ENCODE data around the gene GLI3. TPM values are rescaled to one million over a fixed set of nuclear protein-coding genes. Genes with fewer than 3 reads are reported as not detected.

The GLI3 gene
- polyA plus RNA-seq, 1 experiment: 6.0 TPM

- Histone ChIP-seq H3K27ac (ENCODE audit: low read depth, low read length) (no peak overlapping the region), H3K4me3 (ENCODE audit: low read depth, low read length) (no peak overlapping the region), H3K27me3 (ENCODE audit: control insufficient read depth, insufficient read depth, low read length) (no peaks in the 10 kb centered on the region), H3K9me3 (ENCODE audit: control insufficient read depth, insufficient read depth, low read length) (no peaks in the 10 kb centered on the region)
- no peak for DNase-seq (ENCODE audit: low read depth, low spot score)
- ChIA-PET CTCF (interaction anchor here (0.6 to 1.7 kb wide), 5 partner anchors 13 to 376 kb away, joined by 3 to 8 read pairs (median 5); no protein-coding TSS in a partner anchor), POLR2A (no interaction called here)
- no peak for TF ChIP-seq CTCF (IDR thresholded peaks at IDR 0.05; ENCODE audit: low read depth, low read length)
Observed at GRCh38 chr7:42084263-42084662, 152.7 kb downstream of the GLI3 start.

GRCh38 chr7:42083284-42083683 is 153.7 kb downstream of the GLI3 start:
- DNase-seq (ENCODE audit: low read depth, low spot score): no peak
- no peak for TF ChIP-seq CTCF (IDR thresholded peaks at IDR 0.05; ENCODE audit: low read depth, low read length)
- Histone ChIP-seq H3K4me3 (ENCODE audit: low read depth, low read length) (no peak overlapping the region), H3K27ac (ENCODE audit: low read depth, low read length) (no peak overlapping the region), H3K9me3 (ENCODE audit: control insufficient read depth, insufficient read depth, low read length) (no peaks in the 10 kb centered on the region), H3K27me3 (ENCODE audit: control insufficient read depth, insufficient read depth, low read length) (no peaks in the 10 kb centered on the region)
- POLR2A ChIA-PET: no interaction called here
- CTCF ChIA-PET: interaction anchor here (0.8 to 1.7 kb wide), 3 partner anchors 12 to 106 kb away, joined by 3 to 7 read pairs (median 5); no protein-coding TSS in a partner anchor

GRCh38 chr7:42082144-42082543 is 154.9 kb downstream of the GLI3 start:
- DNase-seq (ENCODE audit: low read depth, low spot score): no peak
- TF ChIP-seq CTCF (IDR thresholded peaks at IDR 0.05; ENCODE audit: low read depth, low read length): no peak
- no peak overlapping the region for H3K4me3 ChIP-seq (ENCODE audit: low read depth, low read length)
- H3K9me3 ChIP-seq (ENCODE audit: control insufficient read depth, insufficient read depth, low read length): no peaks in the 10 kb centered on the region
- no peak overlapping the region for H3K27ac ChIP-seq (ENCODE audit: low read depth, low read length)
- ChIA-PET CTCF (interaction anchor here (1.1 kb wide), 1 partner anchor 10 kb away, joined by 4 read pairs; no protein-coding TSS in a partner anchor), POLR2A (no interaction called here)
- H3K27me3 ChIP-seq (ENCODE audit: control insufficient read depth, insufficient read depth, low read length): no peaks in the 10 kb centered on the region

DNA sequence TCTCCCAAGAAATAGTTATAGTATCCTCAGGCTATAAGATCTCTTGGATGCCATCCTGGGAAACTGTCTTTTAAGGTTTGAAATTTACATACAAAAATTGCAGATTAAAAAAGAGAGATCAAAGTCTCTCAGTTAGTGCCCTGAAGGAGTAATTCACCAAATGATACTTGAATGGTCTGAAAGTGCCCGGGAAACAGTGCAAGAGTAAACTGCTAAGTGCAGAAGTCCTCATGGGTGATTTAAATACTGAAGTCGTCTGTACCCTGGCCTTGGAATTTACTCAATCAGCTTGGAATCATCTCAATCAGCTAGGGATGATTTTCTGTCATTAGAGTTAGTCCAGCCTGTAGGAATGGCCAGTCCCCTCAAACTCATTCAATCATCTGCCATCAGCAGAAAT is 155.3 kb downstream of the GLI3 start:
- ChIA-PET POLR2A (no interaction called here), CTCF (no interaction called here)
- H3K4me3 ChIP-seq (ENCODE audit: low read depth, low read length): no peak overlapping the region
- H3K27me3 ChIP-seq (ENCODE audit: control insufficient read depth, insufficient read depth, low read length): no peaks in the 10 kb centered on the region
- H3K27ac ChIP-seq (ENCODE audit: low read depth, low read length): no peak overlapping the region
- DNase-seq (ENCODE audit: low read depth, low spot score): no peak
- TF ChIP-seq CTCF (IDR thresholded peaks at IDR 0.05; ENCODE audit: low read depth, low read length): no peak
- H3K9me3 ChIP-seq (ENCODE audit: control insufficient read depth, insufficient read depth, low read length): no peaks in the 10 kb centered on the region

- ChIA-PET CTCF (no interaction called here), POLR2A (no interaction called here)
- no peak for DNase-seq (ENCODE audit: low read depth, low spot score)
- Histone ChIP-seq H3K27me3 (ENCODE audit: control insufficient read depth, insufficient read depth, low read length) (no peaks in the 10 kb centered on the region), H3K9me3 (ENCODE audit: control insufficient read depth, insufficient read depth, low read length) (no peaks in the 10 kb centered on the region), H3K27ac (ENCODE audit: low read depth, low read length) (no peak overlapping the region), H3K4me3 (ENCODE audit: low read depth, low read length) (no peak overlapping the region)
- no peak for TF ChIP-seq CTCF (IDR thresholded peaks at IDR 0.05; ENCODE audit: low read depth, low read length)
Observed at GRCh38 chr7:42080841-42081586, 156.0 kb downstream of the GLI3 start.

Data from AG04450 (cell line).